ENCODE measurements around the gene SYPL2. TPM values are rescaled to one million over a fixed set of nuclear protein-coding genes. Genes with fewer than 3 reads are reported as not detected.

Gene SYPL2
- total RNA-seq, 1 experiment from 2014 or later: 2.5 TPM

DNA sequence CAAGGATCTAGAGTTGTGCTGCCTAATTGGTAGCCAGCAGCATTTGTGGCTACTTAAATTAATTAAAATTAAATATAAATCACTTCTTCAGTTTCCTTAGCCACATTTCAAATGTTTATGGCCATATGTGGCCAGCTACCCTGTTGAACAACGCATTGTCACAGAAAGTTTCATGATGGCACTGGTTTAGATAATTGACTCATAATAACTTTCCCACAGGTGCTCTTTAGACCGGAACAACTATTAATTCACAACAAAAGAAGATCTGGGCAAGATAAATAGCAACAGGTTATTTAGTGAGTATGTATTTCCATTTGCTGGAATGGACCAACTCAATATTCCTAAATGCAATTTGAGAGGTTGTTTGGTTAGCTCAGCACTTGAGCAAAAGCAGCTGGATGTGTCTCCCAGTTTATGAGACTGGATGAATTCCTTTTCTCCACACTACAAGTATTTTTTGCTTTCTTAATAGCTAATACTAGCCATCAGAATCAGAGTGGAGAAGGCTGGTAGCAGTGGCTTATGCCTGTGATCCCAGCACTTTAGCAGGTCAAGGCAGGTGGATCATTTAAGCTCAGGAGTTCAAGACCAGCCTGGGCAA lies 46.9 kb downstream of the SYPL2 start:
- H3K14ac ChIP-seq (ENCODE audit: insufficient read depth, low read length): no peak overlapping the region
- no peak overlapping the region for H3K56ac ChIP-seq (ENCODE audit: insufficient read length, low read depth, low read length)
- no CpG with 5 or more reads among the region's 2 CpGs for WGBS (ENCODE audit: extremely low coverage, insufficient read length, low lambda C conversion rate)
- no peak overlapping the region for H3K9ac ChIP-seq (ENCODE audit: extremely low read depth, insufficient read length, low read length)
- no peak overlapping the region for H2AFZ ChIP-seq (ENCODE audit: low read length)
- no peak overlapping the region for H2AK5ac ChIP-seq (ENCODE audit: insufficient read length, low read length)
- H4K5ac ChIP-seq (ENCODE audit: insufficient read length, low read depth, low read length): no peak overlapping the region
- H2BK15ac ChIP-seq (ENCODE audit: low read depth, low read length): no peak overlapping the region
- H3K4me1 ChIP-seq (ENCODE audit: insufficient read depth, low read length): peaks cover 3% of the 10 kb centered on the region; the same call in 1 of the 2 replicates
- H2BK5ac ChIP-seq (ENCODE audit: insufficient read length, low read length): no peak overlapping the region
- no peak overlapping the region for H3K27ac Mint-ChIP-seq
- H3K4ac ChIP-seq (ENCODE audit: low read depth, low read length): no peak overlapping the region
- H3K79me2 ChIP-seq (ENCODE audit: insufficient read depth, low read length): no peaks in the 10 kb centered on the region
- H3K4me3 Mint-ChIP-seq: no peak overlapping the region
- TF ChIP-seq, protein P1, sequence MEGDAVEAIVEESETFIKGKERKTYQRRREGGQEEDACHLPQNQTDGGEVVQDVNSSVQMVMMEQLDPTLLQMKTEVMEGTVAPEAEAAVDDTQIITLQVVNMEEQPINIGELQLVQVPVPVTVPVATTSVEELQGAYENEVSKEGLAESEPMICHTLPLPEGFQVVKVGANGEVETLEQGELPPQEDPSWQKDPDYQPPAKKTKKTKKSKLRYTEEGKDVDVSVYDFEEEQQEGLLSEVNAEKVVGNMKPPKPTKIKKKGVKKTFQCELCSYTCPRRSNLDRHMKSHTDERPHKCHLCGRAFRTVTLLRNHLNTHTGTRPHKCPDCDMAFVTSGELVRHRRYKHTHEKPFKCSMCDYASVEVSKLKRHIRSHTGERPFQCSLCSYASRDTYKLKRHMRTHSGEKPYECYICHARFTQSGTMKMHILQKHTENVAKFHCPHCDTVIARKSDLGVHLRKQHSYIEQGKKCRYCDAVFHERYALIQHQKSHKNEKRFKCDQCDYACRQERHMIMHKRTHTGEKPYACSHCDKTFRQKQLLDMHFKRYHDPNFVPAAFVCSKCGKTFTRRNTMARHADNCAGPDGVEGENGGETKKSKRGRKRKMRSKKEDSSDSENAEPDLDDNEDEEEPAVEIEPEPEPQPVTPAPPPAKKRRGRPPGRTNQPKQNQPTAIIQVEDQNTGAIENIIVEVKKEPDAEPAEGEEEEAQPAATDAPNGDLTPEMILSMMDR (conservative IDR thresholded peaks at IDR 0.05): no peak
- H3K27me3 ChIP-seq (ENCODE audit: insufficient read depth, low read length): peaks cover 2% of the 10 kb centered on the region; the same call in 1 of the 2 replicates
- no peak overlapping the region for H3K23ac ChIP-seq (ENCODE audit: insufficient read length, low read depth, low read length)
- no peak overlapping the region for H3K27ac ChIP-seq (ENCODE audit: insufficient read length, low read depth, low read length)
- H2BK20ac ChIP-seq (ENCODE audit: low read depth, low read length, poor library complexity, severe bottlenecking): no peak overlapping the region
- no peaks in the 10 kb centered on the region for H4K20me1 ChIP-seq (ENCODE audit: control insufficient read depth, insufficient read depth, insufficient read length)
- H3K23me2 ChIP-seq (ENCODE audit: insufficient read length, low read depth, low read length, poor library complexity, severe bottlenecking): peaks cover 7% of the 10 kb centered on the region
- H3K18ac ChIP-seq (ENCODE audit: insufficient read length, low read depth, low read length): no peak overlapping the region
- no peak overlapping the region for H2BK120ac ChIP-seq (ENCODE audit: low read depth, low read length, poor library complexity, severe bottlenecking)
- H3K9me3 ChIP-seq (ENCODE audit: control insufficient read depth, low read depth, low read length): no peaks in the 10 kb centered on the region
- no peak for DNase-seq
- peaks cover 51% of the 10 kb centered on the region for H3K27me3 Mint-ChIP-seq (ENCODE audit: low read depth)
- no peak overlapping the region for H3K4me2 ChIP-seq (ENCODE audit: insufficient read depth, insufficient read length, low read length)
- H4K8ac ChIP-seq (replicated peaks; ENCODE audit: insufficient read length, low read depth, low read length): no peak overlapping the region
- H3K79me1 ChIP-seq (ENCODE audit: insufficient read depth, low read depth, low read length, poor library complexity, severe bottlenecking): no peaks in the 10 kb centered on the region
- H3T11ph ChIP-seq (ENCODE audit: low read length): no peak overlapping the region
- H3K36me3 Mint-ChIP-seq (ENCODE audit: insufficient read depth in 1 of 3, low read depth in 3 of 3): no peaks in the 10 kb centered on the region
- peaks cover 13 to 14% of the 10 kb centered on the region in 2 experiments for H3K4me1 Mint-ChIP-seq
- no peaks in the 10 kb centered on the region for H3K9me3 Mint-ChIP-seq
- H2BK12ac ChIP-seq (ENCODE audit: insufficient read length, low read depth, low read length): no peak overlapping the region
- no peak overlapping the region for H4K91ac ChIP-seq (ENCODE audit: insufficient read length, low read depth, low read length)
